Natural killer cell (primary cell): ENCODE measurements around the gene RNF2. TPM values are rescaled to one million over a fixed set of nuclear protein-coding genes. Genes with fewer than 3 reads are reported as not detected.

Experiments used
- ATAC-seq, 3 donors: fragments of 150-1000 bp in 2 of 3; fragments of 200-7000 bp in 1 of 3; cut with Tn5 transposase; 1 replicate in 1 of 3; 2 replicates in 2 of 3; pipeline ENCODE4 v1.10.0; 2021; ENCODE audit warnings: mild to moderate bottlenecking in 2 of 3, moderate library complexity in 2 of 3
- DNase-seq, 2 donors: peaks; one replicate each; pipeline versions ENCODE4 v3.0.0 to v3.0.0-alpha.2; 2013 to 2021; ENCODE audit warnings: mixed read lengths in 1 of 2
- H3K27ac ChIP-seq: one replicate; pipeline ENCODE4 v1.5.1; 2013; ENCODE audit warnings: mild to moderate bottlenecking, low read length
- H3K27me3 ChIP-seq: one replicate; pipeline ENCODE4 v1.6.1; 2013; ENCODE audit warnings: low read length; ENCODE audit not compliant: control insufficient read depth, insufficient read depth
- H3K36me3 ChIP-seq: one replicate; pipeline ENCODE4 v1.6.1; 2013; ENCODE audit warnings: low read length; ENCODE audit not compliant: control insufficient read depth, insufficient read depth
- H3K4me1 ChIP-seq: one replicate; pipeline ENCODE4 v1.6.1; 2013; ENCODE audit warnings: low read length; ENCODE audit not compliant: control insufficient read depth, insufficient read depth
- H3K4me3 ChIP-seq: one replicate; pipeline ENCODE4 v1.5.1; 2013; ENCODE audit warnings: low read length
- H3K9me3 ChIP-seq: one replicate; pipeline ENCODE4 v1.6.1; 2013; ENCODE audit warnings: low read length; ENCODE audit not compliant: control insufficient read depth, insufficient read depth
- H3K27ac Mint-ChIP-seq, 2 donors: one replicate each; pipeline ENCODE4 v1.8.0; 2022; ENCODE audit warnings: mild to moderate bottlenecking in 2 of 2, mixed read lengths in 2 of 2, moderate library complexity in 1 of 2
- H3K27me3 Mint-ChIP-seq, 2 donors: one replicate each; pipeline ENCODE4 v1.8.0; 2022; ENCODE audit warnings: low read depth in 2 of 2, mixed read lengths in 2 of 2
- H3K36me3 Mint-ChIP-seq: one replicate; pipeline ENCODE4 v1.8.0; 2022; ENCODE audit warnings: mixed read lengths
- H3K4me1 Mint-ChIP-seq, 2 donors: one replicate each; pipeline ENCODE4 v1.8.0; 2022; ENCODE audit warnings: mixed read lengths in 2 of 2
- H3K4me3 Mint-ChIP-seq: one replicate; pipeline ENCODE4 v1.8.0; 2022; ENCODE audit warnings: mild to moderate bottlenecking, moderate library complexity, mixed read lengths
- H3K9me3 Mint-ChIP-seq, 2 donors: one replicate each; pipeline ENCODE4 v1.8.0; 2022; ENCODE audit warnings: mixed read lengths in 2 of 2
- CTCF ChIP-seq: fragments of 200-600 bp; IDR thresholded peaks from one replicate; pipeline ENCODE4 v1.8.0; 2022; ENCODE audit warnings: antibody characterized with exemption
- WGBS: methylation state at CpG from one replicate; pipeline ENCODE4 v1.1.7; 2013; ENCODE audit warnings: missing lambda C conversion rate; ENCODE audit not compliant: insufficient coverage; 5-methylcytosine and 5-hydroxymethylcytosine counted together
- intact Hi-C: fragments of 100-400 bp; cut with micrococcal nuclease; formaldehyde crosslinking; loops from one replicate; pipeline ENCODE4 v1.14.2; 2022
- total RNA-seq, 4 donors: library from RNA; stranded (reverse); fragments of 120-200 nt in 1 of 4; gene quantifications; one replicate each; pipeline versions ENCODE4 v1.2.3 to v1.2.4, GENCODE V29; 2013 to 2022

The RNF2 gene
- total RNA-seq, 3 donors from 2014 or later (not counting 1 experiment from before 2014, with no cell fraction given): 14.0 to 21.9 (median 19.5) TPM

- no peak overlapping the region for H3K27ac ChIP-seq
- no peak for TF ChIP-seq CTCF
- peaks cover 36% of the 10 kb centered on the region for H3K36me3 ChIP-seq
- H3K4me3 ChIP-seq: no peak overlapping the region
- intact Hi-C loops: no loop called here
- H3K4me3 Mint-ChIP-seq: no peak overlapping the region
- no peak for ATAC-seq
- peaks cover 27% of the 10 kb centered on the region for H3K36me3 Mint-ChIP-seq
- H3K9me3 ChIP-seq: no peaks in the 10 kb centered on the region
- no peak overlapping the region for H3K27ac Mint-ChIP-seq
- DNase-seq: no peak
- no peaks in the 10 kb centered on the region for H3K9me3 Mint-ChIP-seq
- H3K4me1 Mint-ChIP-seq: no peaks in the 10 kb centered on the region
- no peaks in the 10 kb centered on the region for H3K27me3 Mint-ChIP-seq
- H3K4me1 ChIP-seq: no peaks in the 10 kb centered on the region
- WGBS: 80% methylated on average over 1 of the region's 1 CpG
- H3K27me3 ChIP-seq: no peaks in the 10 kb centered on the region
Measured at GRCh38 chr1:185137896-185138545, 92.7 kb downstream of the RNF2 start.

DNA sequence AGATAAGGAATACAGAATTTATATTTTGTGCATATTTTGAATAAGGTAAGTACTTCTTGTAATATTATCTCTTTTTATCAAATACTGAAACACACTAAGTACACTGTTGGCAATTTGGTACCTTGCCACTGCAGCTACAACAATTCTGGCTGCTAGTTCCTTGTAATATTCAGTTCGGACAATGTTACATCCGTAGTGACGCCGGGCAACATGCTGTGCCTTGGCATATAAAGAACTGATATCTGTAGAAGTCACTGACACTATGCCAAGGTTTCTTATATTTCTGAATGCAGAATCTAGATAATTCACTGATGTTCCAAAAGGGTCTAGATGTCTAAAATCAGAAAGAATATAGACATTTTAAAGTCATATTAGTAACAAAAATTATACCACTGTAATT lies 93.9 kb downstream of the RNF2 start:
- WGBS: 95% methylated on average over 4 of the region's 4 CpGs
- H3K9me3 Mint-ChIP-seq: no peaks in the 10 kb centered on the region
- no peak for TF ChIP-seq CTCF
- H3K4me3 ChIP-seq: no peak overlapping the region
- H3K27ac Mint-ChIP-seq: no peak overlapping the region
- H3K36me3 Mint-ChIP-seq: peaks cover 19% of the 10 kb centered on the region
- DNase-seq (no peak), ATAC-seq (no peak)
- no peaks in the 10 kb centered on the region for H3K27me3 Mint-ChIP-seq
- no peak overlapping the region for H3K4me3 Mint-ChIP-seq
- no peaks in the 10 kb centered on the region for H3K4me1 Mint-ChIP-seq
- no peaks in the 10 kb centered on the region for H3K4me1 ChIP-seq
- no peaks in the 10 kb centered on the region for H3K9me3 ChIP-seq
- H3K27me3 ChIP-seq: no peaks in the 10 kb centered on the region
- intact Hi-C loops: no loop called here
- peaks cover 42% of the 10 kb centered on the region for H3K36me3 ChIP-seq
- no peak overlapping the region for H3K27ac ChIP-seq

DNA sequence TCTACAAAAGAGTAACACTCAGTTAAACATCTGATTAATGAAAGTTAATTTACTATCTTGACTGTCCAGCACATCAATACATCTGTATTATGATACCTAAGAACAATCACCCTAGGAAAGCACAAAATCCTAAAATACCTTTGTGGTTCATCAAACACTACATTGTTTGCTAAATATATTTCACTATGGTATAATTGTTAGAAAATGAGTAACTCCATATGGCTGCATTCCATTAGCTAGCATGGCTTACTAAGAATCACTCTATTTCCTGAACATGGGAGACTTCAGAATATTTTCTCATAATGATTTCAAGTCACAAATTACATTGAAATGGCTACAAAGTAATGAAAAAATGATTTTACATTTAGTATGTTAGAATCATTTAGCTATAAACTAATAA lies 98.9 kb downstream of the RNF2 start:
- ATAC-seq: no peak
- intact Hi-C loops: no loop called here
- Histone ChIP-seq H3K4me1 (no peaks in the 10 kb centered on the region), H3K36me3 (peaks cover 58% of the 10 kb centered on the region), H3K4me3 (no peak overlapping the region), H3K9me3 (no peaks in the 10 kb centered on the region), H3K27ac (no peak overlapping the region), H3K27me3 (no peaks in the 10 kb centered on the region)
- no peaks in the 10 kb centered on the region for H3K9me3 Mint-ChIP-seq
- TF ChIP-seq CTCF: no peak
- no peak for DNase-seq
- no peak overlapping the region for H3K4me3 Mint-ChIP-seq
- no peaks in the 10 kb centered on the region for H3K27me3 Mint-ChIP-seq
- H3K27ac Mint-ChIP-seq: no peak overlapping the region
- no peaks in the 10 kb centered on the region for H3K4me1 Mint-ChIP-seq
- H3K36me3 Mint-ChIP-seq: peaks cover 14% of the 10 kb centered on the region

GRCh38 chr1:185151215-185151614 lies 105.9 kb downstream of the RNF2 start:
- Mint-ChIP-seq H3K4me3 (no peak overlapping the region), H3K4me1 (peaks cover 8 to 21% of the 10 kb centered on the region in 2 donors), H3K27ac (no peak overlapping the region), H3K36me3 (peaks cover 8% of the 10 kb centered on the region), H3K9me3 (no peaks in the 10 kb centered on the region), H3K27me3 (no peaks in the 10 kb centered on the region)
- Histone ChIP-seq H3K9me3 (no peaks in the 10 kb centered on the region), H3K36me3 (peaks cover 36% of the 10 kb centered on the region), H3K4me3 (no peak overlapping the region), H3K4me1 (peaks cover 8% of the 10 kb centered on the region), H3K27me3 (no peaks in the 10 kb centered on the region), H3K27ac (no peak overlapping the region)
- WGBS: 92% methylated on average over 2 of the region's 5 CpGs
- no peak for ATAC-seq
- intact Hi-C loops: loop anchor here (10.0 kb wide), 1 partner anchor 544 kb away; no protein-coding TSS in a partner anchor
- TF ChIP-seq CTCF: no peak
- no peak for DNase-seq
